ENCODE measurements around the gene APP.

The APP gene

GRCh38 chr21:25896501-25897056 lies 274.0 kb downstream of the APP start:
- Histone ChIP-seq H3F3A (ENCODE audit: control insufficient read depth, insufficient read depth) (no peaks in the 10 kb centered on the region), H3K9me2 (replicated peaks; ENCODE audit: control insufficient read depth, low read length) (no peaks in the 10 kb centered on the region), H3K9me3 (ENCODE audit: control insufficient read depth, insufficient read depth, low read length) (no peaks in the 10 kb centered on the region), H3K36me3 (ENCODE audit: control insufficient read depth, low read length) (no peaks in the 10 kb centered on the region), H3K79me2 (ENCODE audit: control insufficient read depth, low read length) (no peaks in the 10 kb centered on the region), H3K4me2 (ENCODE audit: low read length) (no peak overlapping the region), H3K4me3 (ENCODE audit: low read length) (no peak overlapping the region), H3K27me3 (ENCODE audit: control insufficient read depth, low read length) (no peaks in the 10 kb centered on the region), H3K4me1 (ENCODE audit: control insufficient read depth, low read length) (no peaks in the 10 kb centered on the region), H4K20me1 (ENCODE audit: control insufficient read depth, insufficient read depth, low read depth, low read length) (no peaks in the 10 kb centered on the region), H3K27ac (ENCODE audit: low read depth, low read length) (no peak overlapping the region)
- TF ChIP-seq CTCF (IDR thresholded peaks at IDR 0.05; ENCODE audit: low read depth, low read length, poor library complexity, severe bottlenecking) = no peak
- TF ChIP-seq EZH2phosphoT487 (IDR thresholded peaks at IDR 0.05; ENCODE audit: borderline replicate concordance, low read length) = no peak

- no peaks in the 10 kb centered on the region for H3K79me2 ChIP-seq (ENCODE audit: control insufficient read depth, low read length)
- H3K27ac ChIP-seq (ENCODE audit: low read depth, low read length) = no peak overlapping the region
- H3K27me3 ChIP-seq (ENCODE audit: control insufficient read depth, low read length) = no peaks in the 10 kb centered on the region
- TF ChIP-seq EZH2phosphoT487 (IDR thresholded peaks at IDR 0.05; ENCODE audit: borderline replicate concordance, low read length) (no peak), CTCF (IDR thresholded peaks at IDR 0.05; ENCODE audit: low read depth, low read length, poor library complexity, severe bottlenecking) (peak; percentile 55)
- H3F3A ChIP-seq (ENCODE audit: control insufficient read depth, insufficient read depth) = no peaks in the 10 kb centered on the region
- no peaks in the 10 kb centered on the region for H3K9me3 ChIP-seq (ENCODE audit: control insufficient read depth, insufficient read depth, low read length)
- no peak overlapping the region for H3K4me2 ChIP-seq (ENCODE audit: low read length)
- no peak overlapping the region for H3K4me3 ChIP-seq (ENCODE audit: low read length)
- no peaks in the 10 kb centered on the region for H4K20me1 ChIP-seq (ENCODE audit: control insufficient read depth, insufficient read depth, low read depth, low read length)
- H3K36me3 ChIP-seq (ENCODE audit: control insufficient read depth, low read length) = no peaks in the 10 kb centered on the region
- no peaks in the 10 kb centered on the region for H3K9me2 ChIP-seq (replicated peaks; ENCODE audit: control insufficient read depth, low read length)
- H3K4me1 ChIP-seq (ENCODE audit: control insufficient read depth, low read length) = no peaks in the 10 kb centered on the region
Observed at GRCh38 chr21:25895565-25896205, 274.9 kb downstream of the APP start.

GRCh38 chr21:25893191-25893590 lies 277.4 kb downstream of the APP start:
- Histone ChIP-seq H3K4me1 (ENCODE audit: control insufficient read depth, low read length) (no peaks in the 10 kb centered on the region), H3F3A (ENCODE audit: control insufficient read depth, insufficient read depth) (no peaks in the 10 kb centered on the region), H3K9me2 (replicated peaks; ENCODE audit: control insufficient read depth, low read length) (no peaks in the 10 kb centered on the region), H3K27ac (ENCODE audit: low read depth, low read length) (no peak overlapping the region), H3K27me3 (ENCODE audit: control insufficient read depth, low read length) (no peaks in the 10 kb centered on the region), H3K79me2 (ENCODE audit: control insufficient read depth, low read length) (no peaks in the 10 kb centered on the region), H3K4me3 (ENCODE audit: low read length) (no peak overlapping the region), H4K20me1 (ENCODE audit: control insufficient read depth, insufficient read depth, low read depth, low read length) (no peaks in the 10 kb centered on the region), H3K4me2 (ENCODE audit: low read length) (no peak overlapping the region), H3K36me3 (ENCODE audit: control insufficient read depth, low read length) (no peaks in the 10 kb centered on the region), H3K9me3 (ENCODE audit: control insufficient read depth, insufficient read depth, low read length) (no peaks in the 10 kb centered on the region)
- TF ChIP-seq CTCF (IDR thresholded peaks at IDR 0.05; ENCODE audit: low read depth, low read length, poor library complexity, severe bottlenecking) (no peak), EZH2phosphoT487 (IDR thresholded peaks at IDR 0.05; ENCODE audit: borderline replicate concordance, low read length) (no peak)

All from DOHH2 (cell line).